ENCODE measurements around the gene HNRNPC.

Gene HNRNPC

DNA sequence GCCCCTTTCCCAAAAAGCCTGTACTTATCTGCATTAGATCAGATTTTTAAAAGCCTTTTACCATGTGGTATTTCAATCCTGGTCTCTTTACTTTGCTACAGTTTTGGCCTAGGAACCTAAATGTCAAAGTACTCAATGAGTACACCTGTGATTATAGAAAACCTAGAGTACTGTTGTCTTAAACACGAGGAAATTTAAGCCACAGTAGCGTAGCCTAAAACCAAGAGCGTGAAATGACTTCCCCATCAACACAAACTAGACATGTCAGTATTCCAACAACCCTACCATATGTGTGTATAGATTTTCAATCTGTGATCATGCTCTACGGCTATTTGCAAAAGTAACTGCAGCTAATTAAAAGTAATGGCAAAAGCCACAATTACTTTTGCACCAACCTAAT, 60.7 kb downstream of the HNRNPC start:
- no peak for DNase-seq

DNA sequence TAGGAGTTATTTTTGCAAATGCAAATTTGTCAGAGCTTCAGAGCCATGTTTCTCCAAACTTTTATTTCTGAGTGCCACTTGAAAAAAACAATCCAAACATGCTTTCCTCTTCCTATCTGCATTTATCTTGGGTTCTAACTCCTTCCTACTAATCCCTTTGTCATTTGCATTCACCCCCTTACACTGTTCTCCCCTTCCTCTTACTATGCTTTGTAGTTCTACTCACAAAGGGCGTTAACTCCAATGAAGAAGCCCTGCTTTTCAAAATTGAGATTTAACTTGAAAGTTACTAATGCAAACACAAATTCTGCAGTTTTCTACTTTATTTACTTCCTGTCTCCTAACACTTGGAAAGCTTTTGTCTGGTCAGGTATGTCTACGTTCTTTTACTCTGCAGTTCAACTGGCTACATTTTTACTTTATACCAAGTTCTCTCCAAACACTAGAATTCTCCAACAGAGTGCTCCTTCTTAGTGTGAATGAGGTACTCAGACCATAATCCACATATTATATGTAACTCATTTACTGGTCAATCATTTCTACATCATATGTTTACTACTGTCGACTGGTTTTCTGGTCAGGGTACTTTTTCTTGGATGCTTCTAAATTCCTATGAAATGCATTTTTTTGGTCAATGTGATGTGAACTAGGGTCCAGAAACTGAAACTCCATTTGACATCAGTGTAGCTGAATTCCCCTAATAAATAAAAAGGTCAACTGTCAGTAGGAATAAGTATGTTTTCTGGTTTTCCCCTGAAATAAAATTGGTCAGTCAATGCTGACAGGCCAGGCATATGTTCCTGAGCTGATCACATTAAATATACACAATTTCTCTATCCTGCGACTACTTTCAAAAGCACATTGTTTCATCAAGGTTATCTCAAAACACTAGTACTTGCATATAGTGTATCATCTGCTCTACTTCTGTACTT, 62.2 kb downstream of the HNRNPC start:
- no peak for DNase-seq

DNA sequence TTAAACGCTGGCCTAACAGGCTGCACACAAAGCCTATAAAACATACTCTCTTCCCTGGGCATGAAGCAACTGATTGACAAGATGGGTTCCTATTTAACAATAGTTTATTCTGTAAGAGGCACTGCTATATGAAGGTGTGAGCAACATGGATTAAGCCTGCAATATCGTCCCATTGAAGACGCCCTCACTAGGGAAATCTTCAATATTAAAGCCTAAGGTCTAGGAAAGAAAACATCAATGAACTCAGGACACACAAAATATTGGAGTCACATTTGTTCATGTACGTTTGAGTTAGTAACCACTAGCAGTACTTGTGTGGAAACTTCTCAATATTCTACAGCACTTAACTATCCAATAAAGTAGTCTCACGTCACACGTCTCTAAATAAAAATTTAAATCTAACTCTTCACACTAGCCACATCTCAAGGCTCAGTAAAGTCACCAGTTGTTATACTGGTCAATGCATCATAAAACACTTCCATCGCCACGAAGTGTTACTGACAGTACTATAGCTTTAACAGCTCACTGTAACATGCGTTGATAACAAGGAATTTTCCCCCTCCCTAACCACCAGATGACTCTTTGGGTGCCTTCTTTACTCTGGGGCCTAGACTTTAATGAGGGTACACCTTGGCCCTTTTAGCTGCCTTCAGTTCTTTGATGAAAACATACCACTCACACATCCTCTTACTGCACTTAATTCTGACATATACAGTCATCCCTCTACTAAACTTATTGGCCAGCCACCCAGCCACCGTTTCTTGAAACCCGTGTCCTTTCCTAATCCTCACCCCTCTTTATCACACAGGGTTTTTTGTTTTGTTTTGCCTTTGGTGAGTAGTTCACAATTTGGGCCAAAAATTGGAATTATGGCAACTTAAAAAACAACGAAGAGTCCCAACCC, 63.3 kb downstream of the HNRNPC start:
- DNase-seq: no peak

DNA sequence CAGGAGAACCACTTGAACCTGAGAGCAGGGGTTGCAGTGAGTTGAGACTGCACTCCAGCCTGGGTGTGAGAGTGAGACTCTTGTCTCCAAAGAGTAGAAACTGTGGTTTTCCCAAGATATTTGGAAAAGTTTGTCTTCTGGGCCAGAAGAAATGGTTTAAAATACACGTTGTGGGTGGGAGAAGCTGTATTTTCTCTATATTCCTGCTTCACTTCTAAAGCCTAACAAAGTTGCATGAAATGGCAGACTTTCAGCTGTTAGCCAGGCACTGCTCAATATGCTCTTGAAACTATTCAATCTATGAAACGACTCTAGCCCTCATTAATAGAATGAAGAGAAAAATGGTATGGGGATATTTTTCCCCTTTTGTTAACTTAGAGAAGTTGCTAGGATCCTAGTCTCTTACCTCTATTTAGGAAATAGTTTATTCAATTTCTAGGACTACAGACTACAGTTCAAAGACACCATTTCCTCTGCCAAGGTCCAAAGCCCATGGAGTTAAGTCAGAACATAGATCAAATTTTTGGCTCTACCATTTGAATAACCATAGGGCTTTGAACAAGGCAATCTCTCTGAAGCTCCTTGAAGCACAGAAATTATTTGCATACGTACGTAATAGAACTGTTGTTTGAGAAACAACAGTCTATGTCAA, 64.1 kb downstream of the HNRNPC start:
- DNase-seq: no peak

DNA sequence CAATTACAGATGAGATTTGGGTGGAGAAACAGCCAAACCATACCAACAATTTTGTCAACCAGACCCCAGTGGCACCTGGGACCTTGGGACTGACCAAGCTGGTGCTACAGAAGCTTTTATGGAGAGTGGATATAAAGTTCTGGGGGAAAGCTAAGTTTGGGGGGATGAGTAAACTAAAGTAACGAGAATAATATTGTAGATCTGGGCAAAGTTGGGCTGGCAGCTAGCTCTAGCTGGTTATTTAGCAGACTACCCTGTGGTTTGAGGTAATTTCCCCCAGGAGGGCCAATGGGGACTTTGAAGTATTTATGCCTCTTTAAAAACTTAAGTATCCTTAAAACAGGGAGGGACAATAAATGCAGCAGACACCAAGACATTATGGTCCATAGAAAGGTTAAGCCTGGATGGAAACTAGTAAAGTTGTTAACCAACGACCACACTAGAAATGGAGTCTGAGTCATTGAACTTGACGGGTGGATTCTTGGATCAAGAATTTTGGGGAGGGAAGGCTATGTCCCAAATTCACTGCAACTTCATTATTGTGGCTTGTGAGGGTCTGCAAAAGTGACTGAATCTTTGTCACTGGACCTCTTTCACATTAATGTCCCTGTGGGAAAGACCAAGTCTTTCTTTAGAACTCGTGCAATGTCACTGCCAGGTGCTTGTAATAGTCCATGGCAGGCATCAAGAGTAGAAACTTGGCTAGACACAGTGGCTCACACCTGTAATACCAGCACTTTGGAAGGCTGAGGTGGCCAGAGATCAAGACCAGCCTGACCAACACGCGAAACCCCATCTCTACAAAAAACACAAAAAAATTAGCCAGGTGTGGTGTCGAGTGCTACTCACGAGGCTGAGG, 64.8 kb downstream of the HNRNPC start:
- no peak for DNase-seq

DNA sequence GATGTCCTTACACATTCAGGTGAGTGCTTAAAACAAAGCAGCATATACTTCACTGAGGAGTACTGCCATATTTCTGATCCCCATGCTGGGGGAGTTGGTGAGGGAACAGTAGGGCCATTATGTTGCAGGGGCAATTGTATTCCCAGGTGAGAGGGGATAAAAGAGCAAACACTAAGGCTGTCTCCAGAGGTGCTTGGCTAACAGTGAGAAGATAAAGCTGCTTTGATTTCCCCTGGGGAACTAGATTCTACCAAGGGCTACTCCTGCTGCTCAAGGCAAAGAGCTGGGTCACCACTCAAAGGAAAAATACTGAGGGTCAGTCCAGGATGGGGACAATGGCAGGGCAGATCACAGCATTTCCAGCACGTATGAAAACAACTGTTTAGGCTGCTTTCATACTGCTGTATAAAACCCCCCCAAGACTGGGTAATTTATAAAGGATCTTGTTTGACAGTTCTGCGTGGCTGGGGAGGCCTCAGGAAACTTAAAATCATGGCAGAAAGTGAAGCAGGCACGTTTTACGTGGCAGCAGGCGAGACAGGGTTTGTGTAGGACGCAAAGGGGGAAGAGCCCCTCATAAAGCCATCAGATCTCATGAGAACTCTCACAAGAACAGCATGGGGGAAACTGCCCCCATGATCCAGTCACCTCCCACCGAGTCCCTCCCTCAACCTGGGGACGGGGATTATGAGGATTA, 65.6 kb downstream of the HNRNPC start:
- DNase-seq: no peak

DNA sequence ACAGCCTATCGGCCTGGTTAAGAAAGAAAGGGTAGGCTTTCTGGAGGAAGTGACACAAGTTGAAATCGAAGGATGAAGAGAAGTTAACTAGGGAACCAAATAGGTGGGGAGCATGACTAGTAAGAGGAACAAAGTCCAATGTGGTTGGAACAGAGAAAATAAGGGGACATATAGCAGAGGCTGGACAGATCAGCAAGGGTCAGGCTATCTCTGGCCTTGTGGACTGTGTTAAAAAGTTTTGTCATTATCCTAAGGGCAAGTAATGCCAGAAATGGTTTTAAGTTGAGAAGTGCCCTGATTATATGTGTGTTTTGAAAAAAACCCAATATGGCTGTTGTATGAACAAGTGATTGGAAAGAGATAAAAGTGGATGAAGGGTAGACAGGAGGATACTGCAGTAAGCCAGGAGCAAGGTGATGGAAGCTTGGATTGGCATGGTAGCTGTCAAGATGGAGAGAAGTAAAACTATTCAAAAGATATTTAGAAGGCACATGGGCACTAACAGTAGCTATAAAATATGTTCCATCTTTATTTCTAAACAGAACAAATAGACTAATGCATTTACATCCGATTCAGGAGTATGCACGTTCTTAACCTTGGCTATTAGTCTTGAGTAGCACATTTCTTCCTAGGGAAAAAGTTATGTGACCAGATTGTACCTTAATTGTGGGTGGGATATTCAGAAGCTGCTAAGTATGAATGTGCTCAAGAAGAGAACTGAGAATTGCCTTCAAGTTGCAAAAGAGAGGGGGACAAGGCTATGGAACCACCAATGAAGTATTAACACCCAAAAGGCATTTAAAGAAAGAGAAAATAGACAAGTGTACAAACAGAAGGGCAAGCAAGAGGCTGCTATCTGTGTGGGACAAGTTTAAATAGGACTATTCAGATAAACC, 66.5 kb downstream of the HNRNPC start:
- DNase-seq: no peak

DNA sequence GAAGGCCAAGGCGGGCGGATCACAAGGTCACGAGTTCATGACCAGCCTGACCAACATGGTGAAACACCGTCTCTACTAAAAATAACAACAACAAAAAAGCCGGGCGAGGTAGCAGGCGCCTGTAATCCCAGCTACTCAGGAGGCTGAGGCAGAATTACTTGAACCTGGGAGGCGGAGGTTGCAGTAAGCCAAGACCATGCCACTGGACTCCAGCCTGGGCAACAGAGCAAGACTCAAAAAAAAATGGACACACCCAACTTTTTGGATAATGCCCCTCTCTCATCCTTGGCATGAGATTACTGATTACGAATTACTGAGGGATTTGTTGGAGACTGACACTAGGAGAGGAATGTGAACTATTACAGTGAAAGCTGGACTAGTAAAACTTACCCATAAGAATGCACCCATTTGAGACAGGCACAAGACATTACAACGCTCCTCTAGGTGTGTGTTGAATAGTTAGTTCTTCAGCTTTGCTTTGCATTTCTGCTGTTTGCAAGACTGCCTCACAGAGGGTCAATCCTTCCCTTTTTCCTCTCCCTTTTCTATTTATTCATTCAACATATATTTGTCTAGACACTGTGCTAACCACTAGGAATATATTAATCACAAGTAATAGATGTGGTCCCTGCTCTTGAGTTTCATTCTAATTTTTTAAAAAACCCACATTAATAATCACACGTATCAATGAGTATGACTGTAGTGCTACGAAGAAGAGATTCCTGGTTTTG, 67.3 kb downstream of the HNRNPC start:
- DNase-seq: no peak

DNA sequence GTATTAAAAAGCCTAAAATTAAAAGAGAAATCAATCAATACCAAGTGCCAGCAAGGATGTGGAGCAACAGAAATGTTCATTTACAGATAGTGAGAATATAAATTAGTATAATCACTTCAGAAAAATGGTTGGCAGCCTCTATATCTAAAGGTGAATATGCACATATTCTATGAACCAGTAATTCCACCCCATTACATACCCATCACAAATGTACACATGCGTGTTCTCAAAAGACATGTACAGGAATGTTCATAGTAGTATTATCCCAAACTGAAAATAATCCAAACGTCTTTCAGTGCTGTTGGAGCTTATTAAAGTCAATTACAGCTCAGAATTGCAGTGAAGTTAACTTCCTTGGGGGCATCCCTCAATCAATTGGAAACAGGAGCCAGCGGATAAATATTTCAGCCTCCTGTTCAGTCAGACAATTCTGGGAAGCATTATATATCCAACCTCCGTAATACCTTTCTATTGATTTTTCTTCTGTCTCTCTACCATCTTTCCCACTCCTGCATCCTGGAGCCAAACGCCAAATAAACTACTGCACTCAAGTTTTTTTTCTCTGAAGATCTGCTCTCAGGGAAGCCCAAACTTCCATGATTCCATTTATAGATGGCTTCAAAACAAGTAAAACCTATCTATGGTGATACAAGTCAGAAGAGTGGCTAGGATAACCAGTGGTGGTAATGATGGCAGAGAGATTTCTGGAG, 68.3 kb downstream of the HNRNPC start:
- no peak for DNase-seq

DNA sequence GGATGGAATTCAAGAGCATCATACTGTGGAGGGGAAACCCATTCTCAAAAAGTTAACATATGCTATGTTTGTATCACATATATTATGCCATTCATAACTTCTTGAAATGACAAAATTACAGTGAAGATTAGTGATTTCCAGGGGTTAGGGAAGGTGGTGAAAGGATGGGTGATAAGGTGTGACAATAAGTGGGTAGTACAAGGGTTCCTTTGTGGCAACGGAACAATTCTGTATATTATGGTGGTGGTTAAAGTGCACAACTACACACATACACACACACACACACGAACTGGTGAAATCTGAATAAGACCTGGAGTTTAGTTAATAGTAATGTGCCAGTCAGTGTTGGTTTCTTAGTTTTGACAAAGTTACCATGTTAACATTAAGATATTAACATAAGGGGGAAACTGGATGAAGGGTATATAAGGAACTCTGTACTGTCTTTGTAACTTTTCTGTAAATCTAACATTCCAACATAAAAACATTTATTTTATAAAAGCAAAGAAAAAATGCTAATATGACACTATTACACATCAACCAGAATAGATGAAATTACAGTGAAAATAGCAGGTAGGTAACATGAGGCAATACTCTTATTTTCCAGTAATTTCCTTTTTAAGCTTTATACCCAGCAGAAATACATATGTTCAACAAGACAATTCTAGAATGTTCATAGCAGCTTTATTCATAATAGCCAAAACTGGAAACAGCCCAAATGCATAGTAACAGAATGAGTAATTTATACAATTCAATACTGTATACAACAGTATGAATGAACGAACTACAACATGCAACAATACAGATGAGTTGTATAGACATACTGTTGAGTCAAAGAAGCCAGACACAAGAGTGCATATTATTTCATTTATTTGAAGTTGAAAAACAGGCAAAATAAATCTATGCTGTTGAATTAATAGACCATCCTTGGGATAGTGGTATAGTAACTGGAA, 69.4 kb downstream of the HNRNPC start:
- no peak for DNase-seq

DNA sequence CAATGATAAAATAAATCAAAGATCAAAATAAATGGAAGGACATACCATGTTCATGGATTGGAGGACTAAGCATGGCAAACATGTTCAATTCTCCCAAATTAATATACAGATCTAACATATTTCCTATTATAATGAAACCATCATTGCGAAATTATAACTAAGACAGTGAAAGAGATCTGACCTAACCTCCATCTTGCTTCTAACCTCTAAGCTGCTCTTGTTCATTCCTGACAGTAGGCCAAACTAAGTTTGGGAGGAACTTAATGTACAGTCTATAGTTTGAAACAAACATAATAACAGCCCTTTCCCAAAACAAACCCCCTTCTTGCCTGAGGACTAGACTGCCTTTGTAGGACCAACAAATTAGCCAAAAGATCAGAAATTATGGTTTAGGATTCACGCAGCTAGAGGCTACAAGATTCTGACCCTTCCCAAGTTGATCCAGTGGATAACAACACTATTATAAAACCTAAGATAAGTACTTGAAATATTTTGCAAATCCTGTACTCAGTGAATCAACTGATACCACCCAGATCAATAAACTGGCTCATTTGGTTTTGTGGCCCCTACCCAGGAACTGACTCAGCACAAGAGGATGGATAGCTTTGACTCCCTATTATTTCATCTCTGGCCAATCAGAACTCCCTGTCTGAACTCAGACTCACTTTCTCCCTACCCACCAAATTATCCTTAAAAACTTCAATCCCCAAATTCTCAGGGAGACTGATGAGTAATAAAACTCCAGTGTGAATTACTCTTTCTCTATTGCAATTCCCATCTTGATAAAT, 71.6 kb downstream of the HNRNPC start:
- no peak for DNase-seq

DNA sequence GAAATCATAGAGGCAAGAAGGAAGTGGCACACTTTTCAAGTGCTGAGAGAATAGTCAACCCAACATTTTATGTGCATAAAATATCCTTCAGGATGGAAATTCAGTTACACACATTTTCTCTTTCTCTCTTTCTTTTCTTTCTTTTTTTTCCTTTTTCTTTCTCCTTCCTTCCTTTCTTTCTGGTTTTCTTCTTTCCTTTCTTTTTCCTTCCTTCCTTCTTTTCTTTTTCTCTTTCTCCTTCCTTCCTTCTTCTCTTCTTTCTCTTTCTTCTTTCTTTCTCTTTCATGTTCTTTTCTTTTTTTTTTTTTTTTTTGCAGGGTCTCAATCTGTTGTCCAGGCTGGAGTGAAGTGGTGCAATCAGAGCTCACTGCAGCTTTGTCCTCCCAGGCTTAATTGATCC, 74.6 kb downstream of the HNRNPC start:
- DNase-seq: no peak

DNA sequence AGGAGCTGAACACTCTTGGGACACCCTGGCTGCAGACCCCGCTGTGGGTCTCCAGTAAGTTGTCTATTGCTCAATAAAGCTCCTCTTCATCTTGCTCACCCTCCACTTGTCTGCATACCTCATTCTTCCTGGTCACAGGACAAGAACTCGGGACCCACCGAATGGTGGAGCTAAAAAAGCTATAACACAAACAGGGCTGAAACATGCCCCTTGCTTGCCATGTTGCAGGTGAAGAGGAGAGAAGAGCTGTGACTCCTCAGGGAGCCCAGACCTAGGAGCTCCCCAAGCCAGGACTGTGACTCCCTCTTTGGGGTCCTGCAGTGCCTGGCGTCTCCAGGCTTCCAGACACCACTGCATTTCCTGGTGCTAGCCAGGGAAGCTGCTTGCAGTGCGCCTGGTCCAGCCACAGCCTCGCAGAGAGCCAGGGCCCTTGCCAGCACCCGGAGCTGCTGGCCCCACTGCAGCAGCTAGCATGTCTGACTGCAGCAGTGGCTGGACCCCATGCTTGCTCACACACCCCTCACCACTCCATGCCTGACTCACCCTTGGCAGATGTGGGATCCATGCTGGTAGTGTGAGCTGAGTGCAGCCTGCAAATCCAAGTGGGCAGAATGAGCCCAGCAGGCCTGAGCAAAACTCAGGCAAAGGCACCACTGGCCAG, 76.2 kb downstream of the HNRNPC start:
- DNase-seq: no peak

DNA sequence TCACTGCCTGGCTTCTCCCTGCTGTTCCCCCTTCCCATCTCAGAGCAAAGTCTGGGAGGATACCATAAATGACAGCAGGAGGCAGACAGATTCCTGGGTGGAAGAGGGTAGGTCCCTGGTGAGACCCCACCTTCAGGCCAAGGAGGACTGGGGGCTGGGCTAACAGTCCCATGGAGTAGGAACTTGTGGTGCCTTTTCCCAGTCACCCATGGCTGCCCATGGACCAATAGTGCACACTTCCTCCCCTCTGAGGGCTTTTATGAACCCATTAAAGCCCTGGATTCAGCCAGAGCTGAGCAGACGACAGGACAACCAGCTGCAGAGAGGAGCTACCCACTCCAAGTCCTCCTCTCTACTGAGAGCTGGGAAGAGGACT, 76.8 kb downstream of the HNRNPC start:
- DNase-seq: no peak

DNA sequence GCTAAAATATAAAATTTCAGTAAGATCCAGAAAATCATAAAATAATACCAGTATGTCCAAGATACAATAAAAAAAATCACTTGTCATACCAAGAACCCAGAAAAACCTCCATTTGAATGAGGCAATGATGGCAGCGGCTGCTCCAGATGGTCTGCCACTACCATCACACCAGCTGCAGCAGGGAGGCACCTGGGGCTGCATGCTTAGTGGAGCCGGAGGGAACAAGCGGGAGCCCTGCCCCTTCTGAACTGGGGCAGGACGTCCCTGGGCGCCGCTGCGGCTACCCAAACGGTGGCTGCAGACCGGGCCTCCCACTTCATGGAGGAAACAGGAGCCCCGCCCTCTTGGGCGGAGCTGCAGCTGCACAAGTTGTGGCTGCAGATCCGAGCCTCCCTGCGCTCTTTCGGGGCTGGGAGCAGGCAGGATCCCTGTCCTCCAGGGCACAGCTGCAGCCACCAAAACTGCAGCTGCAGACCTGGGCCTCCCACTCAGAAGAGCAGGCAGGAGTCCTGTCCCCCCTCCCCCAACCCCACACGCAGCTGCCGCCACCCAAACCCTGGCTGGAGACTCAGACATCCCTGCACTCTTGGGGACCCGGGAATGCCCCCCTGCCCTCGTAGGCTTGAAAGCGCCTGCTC, 77.3 kb downstream of the HNRNPC start:
- peak; percentile 14 for DNase-seq

DNA sequence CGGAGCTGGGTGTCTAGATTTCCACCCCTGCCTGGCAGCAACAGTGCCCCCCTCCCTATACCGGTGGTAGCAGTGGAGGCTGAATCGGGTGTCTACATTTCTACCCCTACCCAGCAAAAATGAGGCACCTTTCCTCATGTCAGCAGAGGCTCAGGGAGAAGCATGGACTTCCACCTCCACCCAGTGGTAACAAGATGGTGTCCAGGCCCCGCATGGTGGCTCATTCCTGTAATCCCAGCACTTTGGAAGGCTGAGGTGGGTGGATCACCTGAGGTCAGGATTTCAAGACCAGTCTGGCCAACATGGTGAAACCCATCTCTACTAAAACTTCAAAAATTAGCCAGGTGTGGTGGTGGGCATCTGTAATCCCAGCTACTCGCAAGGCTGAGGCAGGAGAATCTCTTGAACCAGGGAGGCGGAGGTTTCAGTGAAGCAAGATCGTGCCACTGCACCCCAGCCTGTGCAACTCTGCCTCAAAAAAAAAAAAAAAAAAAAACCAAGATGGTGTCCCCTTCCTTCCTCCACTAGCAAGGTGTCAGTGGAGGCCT, 77.9 kb downstream of the HNRNPC start:
- DNase-seq: no peak

All from NCI-H1092 (cell line).